ENCODE results near the gene CLPSL1.

Gene CLPSL1

DNA sequence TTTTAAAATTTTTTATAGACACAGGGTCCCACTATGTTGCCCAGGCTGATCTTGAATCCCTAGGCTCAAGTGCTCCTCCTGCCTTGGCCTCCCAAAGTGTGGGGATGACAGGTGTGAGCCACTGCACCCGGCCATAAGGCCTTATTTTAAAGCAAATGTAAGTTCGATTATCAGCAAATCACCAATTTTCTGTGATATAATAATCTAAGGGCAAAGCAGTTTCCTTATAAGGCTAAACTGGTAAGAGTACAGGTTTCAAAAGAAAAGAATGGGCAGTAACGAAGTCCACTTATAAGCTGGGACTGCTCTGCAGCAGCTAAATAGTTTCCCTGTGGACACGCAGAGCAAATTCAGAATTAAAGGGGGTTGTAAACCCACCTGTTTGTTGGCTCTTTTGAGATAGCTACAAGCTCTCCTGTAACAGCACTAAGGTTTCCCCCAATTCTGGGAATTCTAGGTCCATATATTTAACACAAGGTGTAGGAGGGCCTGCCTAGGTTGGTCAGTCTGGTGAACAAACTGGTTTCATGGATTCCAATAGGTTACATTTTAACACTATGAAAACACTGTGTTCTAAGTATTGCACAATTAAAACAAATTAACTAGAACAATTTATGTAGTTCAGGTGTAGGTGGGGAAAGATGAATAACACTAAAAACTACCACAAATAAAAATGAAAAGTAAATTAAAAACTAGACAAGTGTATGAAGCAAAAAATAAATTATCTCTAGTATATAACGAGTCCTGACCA lies 50.6 kb downstream of the CLPSL1 start:
- Histone ChIP-seq H3K27me3 (ENCODE audit: control insufficient read depth, insufficient read depth, low read length) (no peaks in the 10 kb centered on the region), H3K9me3 (ENCODE audit: control insufficient read depth, insufficient read depth, low read depth, low read length) (no peaks in the 10 kb centered on the region), H3K27ac (ENCODE audit: low read depth, low read length) (no peak overlapping the region), H3K4me1 (ENCODE audit: control insufficient read depth, insufficient read depth, low read length) (no peaks in the 10 kb centered on the region), H3K36me3 (ENCODE audit: control insufficient read depth, insufficient read depth, low read length) (peaks cover 34% of the 10 kb centered on the region), H3K9ac (ENCODE audit: low read length) (no peak overlapping the region), H3K4me3 (ENCODE audit: low read depth, low read length) (no peak overlapping the region)

DNA sequence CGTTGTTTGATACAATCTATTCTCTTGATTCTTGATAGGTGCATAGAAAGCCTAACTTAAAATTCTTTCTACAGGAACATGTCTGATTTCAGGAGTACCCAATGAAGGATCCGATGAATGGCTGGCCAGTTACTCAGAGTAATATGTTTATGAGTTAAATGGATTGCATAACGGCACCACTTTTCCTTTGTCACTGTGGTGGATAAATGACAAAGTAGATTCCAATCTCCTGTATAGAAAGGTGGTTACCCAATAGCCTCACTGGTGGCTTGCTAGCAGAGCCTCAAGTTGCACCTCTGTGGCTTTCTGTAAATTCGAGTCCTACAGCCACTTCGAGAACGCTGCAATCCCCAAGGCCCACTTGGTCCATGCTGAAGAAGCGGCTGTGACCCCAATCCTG lies 52.7 kb downstream of the CLPSL1 start:
- Histone ChIP-seq H3K9me3 (ENCODE audit: control insufficient read depth, insufficient read depth, low read depth, low read length) (no peaks in the 10 kb centered on the region), H3K4me3 (ENCODE audit: low read depth, low read length) (no peak overlapping the region), H3K36me3 (ENCODE audit: control insufficient read depth, insufficient read depth, low read length) (peaks cover 51% of the 10 kb centered on the region), H3K9ac (ENCODE audit: low read length) (no peak overlapping the region), H3K27me3 (ENCODE audit: control insufficient read depth, insufficient read depth, low read length) (no peaks in the 10 kb centered on the region), H3K27ac (ENCODE audit: low read depth, low read length) (no peak overlapping the region), H3K4me1 (ENCODE audit: control insufficient read depth, insufficient read depth, low read length) (no peaks in the 10 kb centered on the region)
